Measurements from ENCODE around the gene CPB2.

CPB2 gene, protein sequence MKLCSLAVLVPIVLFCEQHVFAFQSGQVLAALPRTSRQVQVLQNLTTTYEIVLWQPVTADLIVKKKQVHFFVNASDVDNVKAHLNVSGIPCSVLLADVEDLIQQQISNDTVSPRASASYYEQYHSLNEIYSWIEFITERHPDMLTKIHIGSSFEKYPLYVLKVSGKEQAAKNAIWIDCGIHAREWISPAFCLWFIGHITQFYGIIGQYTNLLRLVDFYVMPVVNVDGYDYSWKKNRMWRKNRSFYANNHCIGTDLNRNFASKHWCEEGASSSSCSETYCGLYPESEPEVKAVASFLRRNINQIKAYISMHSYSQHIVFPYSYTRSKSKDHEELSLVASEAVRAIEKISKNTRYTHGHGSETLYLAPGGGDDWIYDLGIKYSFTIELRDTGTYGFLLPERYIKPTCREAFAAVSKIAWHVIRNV

DNA sequence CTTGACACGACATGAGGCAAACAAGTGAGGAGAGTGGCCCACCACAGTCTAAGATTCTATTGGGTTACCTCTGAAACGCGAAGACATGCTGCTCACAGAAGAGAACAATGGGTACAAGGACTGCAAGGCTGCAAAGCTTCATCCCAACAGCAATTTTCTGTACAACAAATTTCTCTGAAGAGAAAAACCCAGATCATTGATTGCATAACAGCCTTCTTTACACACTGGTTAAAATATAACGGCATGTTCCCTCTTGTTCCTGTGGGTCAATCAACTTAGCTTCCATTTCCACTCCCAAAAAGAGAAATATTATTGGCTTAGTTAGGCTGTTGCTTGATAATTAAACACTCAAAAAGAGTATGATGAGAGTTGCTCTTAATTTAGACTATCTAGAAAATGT lies at the start of gene CPB2:
CPB2 (minus strand) TSS at position 166 of the 400 bp plus-strand sequence; CDS start at position 142, 24 bp downstream.
- DNase-seq = no peak

DNA sequence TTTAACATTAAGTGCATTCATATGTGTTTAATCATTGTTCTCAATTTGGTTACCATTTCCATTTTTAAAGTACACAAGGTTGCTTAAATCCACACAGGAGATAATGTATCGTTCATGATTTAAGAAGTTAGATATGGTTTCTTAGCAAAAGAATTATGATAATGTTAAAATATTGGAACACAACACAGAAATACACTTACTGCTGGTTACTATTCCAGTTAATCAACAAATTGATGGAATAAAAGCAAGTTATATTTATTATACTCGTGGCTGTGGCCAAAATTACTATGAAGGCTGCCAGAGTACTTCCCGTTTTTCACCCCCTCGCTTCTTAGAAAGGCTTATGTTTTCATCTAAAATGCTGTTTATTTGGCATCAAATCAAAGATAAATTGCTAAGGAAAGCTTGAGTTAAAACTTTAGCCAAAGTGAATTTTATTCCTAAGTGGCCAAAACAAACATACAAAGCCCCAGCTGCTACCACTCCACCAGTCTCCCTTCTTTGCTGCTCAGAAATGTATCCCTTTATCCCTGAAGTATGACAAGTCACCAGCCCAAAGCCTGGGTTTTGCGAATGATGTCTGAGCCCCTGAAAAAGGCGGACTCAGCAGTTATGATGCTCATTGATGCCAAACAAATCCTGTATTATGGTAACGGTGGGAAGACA lies 49.4 kb upstream of the CPB2 start:
- no peak for DNase-seq

DNA sequence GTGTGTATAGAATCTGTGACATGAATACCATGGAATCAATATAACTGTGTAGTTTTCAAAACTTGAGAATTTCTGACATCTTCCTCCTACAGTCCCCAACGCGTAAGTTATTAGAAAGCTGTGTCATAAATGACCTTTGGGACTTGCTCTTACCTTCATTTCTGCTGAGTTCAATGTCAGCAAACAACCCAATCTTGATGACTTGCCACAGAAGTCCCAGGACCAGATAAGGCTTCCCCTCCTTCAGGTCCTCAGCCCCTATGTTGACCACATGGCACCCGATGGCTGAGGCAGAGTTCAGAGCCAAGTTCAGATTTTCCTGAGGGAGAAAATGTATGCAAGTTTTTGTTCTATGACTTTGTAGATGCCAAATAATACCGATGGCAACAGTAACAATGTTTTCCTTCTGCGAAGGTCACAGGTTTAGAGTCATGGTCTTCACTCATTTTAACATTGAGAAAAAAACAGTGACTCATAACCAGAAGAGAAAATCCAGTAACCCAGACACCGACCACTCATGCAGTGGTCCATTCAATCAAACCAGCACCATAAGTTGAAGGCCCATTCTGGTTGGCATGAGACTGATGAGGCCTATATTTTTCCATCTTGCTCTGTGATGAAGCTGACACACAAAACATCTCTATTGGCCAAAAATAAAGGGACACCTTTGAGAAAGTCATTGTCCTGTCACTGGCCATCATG lies 47.9 kb upstream of the CPB2 start:
- no peak for DNase-seq

DNA sequence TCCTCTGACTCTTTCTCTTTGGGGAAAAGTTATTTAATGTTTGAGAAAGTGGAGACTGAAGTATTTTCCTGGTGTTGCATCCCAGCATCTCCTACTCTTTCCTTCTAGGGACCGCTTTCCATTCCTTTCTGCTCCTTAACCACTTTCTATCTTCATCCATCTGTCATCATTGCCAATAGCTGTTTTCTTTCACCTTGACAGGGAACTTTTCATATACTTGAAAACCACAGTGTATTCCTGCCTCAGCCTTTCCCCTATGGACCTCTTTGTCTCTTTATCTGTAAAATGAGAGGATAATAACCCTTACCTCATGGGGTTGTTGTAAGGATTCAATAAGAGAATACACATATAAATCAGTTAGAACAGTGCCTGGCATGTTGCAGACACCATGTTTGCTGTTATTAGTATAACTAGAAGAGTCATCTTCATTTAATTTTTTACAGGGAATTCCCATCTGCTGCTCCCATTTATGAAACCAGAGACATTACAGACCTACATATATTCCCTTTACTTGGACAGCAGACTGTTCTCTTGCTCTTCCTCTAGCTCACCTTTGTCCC lies 45.4 kb upstream of the CPB2 start:
- DNase-seq = no peak

DNA sequence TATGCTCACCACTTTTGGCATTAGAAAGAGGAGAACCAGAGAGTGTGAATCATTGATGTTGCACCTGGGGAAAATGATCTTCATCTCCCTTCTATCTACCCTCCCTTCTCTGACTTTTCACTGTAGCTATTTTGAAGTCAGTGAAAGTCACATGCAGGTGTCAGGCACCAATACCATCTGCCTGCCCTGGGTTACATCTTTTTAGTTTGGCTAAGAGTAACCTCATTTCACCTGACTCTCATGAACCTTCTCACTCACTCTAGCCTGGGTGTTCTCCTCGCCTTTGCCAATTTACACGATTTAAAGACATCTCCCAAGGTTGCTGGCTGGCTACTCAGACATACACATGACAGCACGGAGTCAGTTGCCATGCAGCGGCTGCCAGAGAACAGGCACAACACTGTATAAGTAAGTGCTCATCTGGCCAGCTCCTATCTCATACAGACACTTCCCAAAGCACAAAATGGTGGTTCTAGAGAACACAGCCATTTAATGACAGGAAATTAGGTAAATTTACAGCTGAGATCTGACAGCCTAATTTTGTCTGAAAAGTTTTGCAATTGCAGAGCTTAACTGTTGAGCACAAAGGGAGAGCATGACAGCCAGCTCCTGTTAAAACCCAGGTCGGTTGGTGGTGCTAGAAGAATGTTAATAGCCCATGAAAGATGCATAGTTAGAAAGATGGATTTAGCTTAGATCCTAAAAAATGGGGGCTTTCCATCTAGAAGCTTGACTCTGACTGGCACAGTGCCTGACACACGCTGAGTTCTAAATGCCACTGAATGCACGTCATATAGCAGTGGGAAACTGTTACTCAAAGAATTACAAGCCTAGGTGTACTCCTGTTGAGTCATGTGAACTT lies 44.7 kb upstream of the CPB2 start:
- no peak for DNase-seq

DNA sequence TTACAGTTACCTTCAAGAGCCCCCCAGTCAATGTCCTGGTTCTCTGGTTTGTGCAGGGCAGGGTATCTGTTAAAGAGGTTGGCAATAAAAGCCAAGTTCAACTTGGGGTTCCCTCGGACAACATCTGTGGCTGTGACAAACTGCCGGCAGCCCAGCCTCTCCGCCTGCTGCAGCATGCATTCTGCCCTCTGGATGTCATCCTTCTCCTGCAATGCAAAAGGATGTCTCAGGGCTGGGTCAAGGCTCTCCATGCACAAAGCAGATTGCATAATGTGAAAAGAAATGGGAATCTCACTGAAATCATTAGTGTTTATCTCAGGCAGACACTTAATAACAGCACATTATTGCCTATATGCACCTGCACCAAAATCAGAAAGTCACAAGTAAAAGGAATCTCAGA lies 42.1 kb upstream of the CPB2 start:
- no peak for DNase-seq

DNA sequence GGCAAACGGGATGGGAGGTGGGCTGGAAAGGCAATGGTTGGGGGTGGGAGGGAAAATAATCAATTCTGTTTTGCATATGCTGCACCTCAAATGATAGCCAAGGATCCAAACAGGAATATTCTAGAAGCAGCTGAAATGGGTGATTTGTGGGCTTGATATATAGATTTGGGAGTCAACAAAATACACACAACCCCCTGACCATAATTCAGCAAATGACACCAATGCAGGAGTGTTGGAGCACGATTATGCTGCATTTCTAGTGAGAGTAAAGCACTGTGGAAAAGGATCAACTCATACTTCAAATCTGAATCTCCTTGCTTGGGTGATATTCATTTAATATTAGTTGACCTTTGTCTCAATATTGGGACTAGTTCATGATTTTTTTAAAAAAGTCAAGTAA lies 41.1 kb upstream of the CPB2 start:
- no peak for DNase-seq

DNA sequence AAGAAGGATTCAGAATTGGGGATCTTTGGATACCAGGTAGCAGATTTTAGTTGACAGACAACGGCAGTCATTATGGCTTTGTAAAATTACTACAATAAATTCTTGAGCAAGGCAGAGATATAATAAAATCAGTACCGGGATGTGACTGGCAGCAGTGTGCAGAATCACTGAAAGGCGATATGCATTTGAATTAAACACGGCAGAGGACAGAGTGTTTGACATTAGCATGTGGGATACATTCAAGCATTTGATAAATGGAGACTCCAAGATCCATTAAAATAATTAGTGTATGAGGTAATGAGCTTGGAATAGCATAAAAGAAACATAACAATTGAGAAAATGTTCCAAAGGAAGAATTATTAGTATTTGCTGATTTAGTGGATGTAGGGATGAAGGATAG lies 40.3 kb upstream of the CPB2 start:
- DNase-seq = no peak

DNA sequence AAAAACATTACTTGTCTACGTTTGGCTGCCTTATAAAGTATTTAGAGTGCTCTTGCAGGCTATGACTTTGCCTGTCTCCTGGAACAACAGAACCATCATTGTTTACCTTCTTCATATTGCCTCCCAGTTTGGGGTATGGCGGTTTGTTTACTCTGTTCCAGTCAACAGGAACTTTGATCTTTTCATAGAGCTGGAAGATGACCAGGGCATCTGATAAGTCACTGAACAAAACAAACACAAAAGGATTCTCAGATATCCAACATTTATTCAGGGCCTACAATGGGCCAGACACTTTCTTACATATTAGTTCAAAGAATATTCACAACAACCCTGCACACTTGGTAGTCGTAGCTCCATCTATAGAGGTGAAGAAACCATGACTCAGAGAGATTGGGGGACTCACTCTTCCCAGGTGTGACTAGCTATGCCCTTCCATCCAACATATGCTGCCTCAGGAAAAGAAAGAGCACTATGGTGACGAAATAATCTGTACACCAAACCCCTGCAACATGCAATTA lies 38.4 kb upstream of the CPB2 start:
- DNase-seq = no peak

DNA sequence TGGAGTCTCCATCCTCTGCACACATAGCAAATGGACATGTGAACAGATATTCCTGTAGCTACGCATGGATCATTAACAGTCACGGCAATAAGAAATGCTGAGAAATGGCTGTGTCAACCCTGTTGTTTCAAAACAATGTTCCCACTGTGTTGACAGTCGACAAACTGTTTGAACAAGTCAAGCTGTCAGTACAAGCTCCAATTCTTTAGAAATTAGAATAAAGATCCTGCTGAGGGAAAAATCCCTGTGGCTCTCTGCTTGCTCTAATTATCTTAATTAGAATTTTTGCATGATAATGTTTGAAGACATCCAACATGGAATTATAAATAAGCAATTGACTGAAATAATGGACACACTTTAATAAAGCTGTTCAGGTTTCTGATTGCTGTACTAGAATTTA lies 37.9 kb upstream of the CPB2 start:
- DNase-seq = no peak

DNA sequence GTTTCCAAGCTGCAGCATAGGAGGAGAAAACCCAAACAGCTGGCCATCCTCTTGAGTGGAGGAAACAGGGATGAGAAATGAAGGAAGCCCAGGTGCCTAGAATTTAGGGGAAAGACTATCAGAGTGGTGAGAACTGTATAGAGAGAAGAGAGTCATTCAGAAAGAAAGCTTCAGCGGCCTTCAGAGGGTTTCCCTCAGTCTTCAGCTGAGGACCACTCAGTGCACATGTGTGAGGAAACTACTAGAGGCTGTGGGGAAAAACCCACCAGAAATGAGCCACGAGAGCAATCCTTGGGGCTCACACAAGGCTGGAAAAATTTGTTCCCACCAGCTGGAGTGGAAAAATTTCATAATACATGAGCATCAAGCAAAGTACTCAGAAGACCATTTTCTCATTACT lies 35.2 kb upstream of the CPB2 start:
- no peak for DNase-seq

DNA sequence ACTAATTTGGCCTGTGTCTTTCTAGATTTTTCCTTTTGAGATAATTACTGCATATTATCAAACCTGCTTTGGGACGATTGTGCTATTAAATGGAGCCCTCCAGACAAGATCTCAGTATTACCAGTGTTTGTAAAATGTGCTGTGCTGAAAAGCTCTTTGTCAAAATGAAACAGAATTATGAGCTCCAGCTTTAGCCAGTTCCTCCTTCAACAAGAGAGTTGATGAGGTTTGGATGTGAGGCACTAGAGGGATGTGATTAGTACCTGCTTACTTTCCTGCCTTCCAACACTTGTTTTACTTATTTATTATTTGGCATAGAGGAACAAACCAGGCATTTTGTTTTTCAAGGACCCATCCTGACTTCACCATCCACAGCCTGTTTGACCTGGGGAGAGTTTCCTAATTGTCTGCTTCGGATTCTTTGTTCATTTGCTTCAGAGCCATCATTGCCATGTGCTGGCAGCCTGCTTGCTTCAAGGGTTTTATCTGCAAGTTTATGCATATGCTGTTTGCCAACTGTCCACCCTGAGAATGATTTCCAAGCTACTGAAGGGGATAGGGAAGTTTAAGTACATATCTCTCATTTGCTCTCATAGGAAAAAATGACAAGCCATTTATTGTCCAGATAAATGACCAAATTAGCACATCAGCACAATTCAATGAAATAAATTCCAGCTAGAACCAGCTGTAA lies 32.9 kb upstream of the CPB2 start:
- DNase-seq = no peak

DNA sequence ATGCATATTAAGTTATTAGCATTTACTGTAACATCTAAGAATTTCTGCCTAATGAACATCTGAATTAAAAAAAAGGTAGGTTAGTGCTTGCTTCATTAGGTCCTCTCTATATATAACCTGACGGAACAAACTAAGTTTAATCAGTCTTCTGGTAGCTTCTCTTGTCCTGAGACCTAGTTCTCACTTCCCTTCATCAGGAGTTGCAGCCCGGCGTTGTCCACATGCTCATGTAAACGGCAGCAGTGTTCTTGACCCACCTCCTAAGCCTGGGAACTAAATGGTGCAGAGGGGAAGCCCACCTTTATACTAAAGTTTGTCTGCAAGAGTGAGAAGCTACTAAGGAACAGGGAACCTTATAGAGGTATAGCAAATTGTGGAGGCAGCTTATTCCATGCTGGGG lies 31.9 kb upstream of the CPB2 start:
- DNase-seq = no peak

DNA sequence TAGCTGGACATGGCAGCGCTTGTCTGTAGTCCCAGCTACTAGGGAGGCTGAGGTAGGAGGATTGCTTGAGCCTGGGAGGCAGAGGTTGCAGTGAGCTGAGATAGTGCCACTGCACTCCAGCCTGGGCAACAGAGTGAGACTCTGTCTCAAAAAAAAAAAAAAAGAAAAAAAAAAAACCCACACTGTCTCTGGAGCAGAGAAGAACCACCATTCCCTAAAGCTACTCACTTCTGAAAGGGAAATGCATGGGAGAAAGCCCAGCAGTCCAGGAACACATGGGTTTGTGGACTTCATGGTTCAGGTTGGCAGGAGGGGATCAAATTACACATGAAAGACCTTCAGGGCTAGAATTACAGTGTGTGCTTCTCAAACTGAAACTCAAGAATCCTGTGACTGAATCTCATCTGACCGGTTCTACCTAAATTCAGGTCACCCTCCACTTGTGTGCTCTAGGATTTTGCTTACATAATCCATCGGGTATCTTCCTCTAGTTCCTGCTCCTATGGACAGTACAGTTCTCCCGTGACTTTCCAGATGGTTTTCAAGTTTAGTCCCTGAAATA lies 30.2 kb upstream of the CPB2 start:
- no peak for DNase-seq

DNA sequence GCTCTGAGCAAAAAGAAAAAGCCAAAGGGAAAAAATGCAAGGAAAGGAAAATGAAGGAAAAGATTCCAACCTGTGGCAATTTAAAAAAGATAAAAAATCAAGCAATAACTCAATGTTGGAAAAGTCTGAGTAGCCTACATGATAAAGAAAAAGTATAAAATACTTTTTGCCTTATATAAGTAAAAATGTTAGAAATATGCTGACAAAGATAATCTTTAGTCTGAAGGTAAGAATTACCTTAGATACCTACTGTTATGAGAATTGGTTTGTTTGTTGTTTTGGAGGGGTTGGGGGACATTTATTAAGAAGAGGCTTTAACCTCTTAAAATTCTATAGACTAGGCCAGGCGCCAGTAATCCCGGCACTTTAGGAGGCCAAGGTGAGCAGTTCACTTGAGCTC lies 29.7 kb upstream of the CPB2 start:
- DNase-seq = no peak

DNA sequence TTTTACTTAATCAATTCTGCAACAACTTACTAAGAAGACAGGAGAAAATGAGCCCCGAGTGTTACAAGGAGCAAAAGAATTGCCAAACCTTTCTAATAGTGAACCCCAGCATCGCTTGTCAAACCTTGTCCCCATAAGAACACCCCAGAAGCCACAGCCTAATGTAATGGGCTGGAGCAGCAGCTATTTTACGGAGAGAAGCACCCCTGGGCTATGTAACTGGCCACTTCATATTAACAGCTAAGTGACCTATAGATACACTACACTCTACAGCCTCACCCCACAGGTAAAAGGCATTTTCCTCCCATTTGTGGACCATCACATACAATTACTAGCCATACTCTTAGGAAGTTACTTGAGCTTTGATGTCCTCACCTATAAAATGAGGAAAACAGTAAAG lies 27.3 kb upstream of the CPB2 start:
- DNase-seq = no peak

DNA sequence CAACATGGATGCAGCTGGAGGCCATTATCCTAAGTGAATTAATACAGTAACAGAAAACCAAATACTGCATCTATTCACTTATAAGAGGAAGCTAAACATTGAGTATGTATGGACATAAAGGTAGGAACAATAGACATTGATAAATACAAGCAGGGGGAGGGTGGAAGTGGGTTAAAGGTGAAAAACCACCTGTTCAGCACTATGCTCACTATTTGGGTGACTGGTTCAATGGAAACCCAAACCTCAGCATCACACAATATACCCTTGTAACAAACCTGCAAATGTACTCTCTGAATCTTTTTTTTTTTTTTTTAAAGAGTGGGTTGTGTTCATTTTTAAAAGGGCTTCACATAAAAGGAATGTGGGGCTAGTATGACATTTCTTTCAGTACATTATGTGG lies 26.9 kb upstream of the CPB2 start:
- no peak for DNase-seq

DNA sequence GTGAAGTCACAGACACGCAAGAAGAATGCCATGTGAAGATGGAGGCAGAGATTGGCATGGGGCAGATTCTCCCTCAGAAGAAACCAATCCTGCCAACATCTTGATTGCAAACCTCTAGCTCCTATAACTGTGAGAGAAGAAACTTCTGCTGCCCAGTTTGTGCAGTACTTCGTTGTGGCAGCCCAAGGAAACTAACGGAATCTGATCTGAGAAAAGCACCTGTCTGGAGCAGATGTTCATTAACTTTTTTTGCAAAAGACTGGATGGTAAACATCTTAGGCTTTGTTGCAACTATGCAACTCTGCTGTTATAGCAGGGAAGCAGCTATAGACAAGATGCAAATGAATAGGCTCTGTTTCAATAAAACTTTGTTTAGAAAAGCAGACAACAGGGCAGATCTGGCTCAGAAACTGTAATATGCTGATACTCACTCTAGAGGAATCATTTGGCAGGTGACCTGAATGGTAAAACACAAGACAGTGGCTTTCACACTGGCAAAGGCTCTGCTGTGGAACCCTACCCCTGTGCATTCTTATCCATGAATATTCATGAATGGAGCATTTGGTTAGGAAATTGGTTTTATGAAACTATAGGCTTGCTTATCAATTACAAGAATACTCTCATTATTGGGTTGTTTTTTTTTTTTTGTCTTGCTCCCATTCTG lies 25.3 kb upstream of the CPB2 start:
- DNase-seq = no peak

DNA sequence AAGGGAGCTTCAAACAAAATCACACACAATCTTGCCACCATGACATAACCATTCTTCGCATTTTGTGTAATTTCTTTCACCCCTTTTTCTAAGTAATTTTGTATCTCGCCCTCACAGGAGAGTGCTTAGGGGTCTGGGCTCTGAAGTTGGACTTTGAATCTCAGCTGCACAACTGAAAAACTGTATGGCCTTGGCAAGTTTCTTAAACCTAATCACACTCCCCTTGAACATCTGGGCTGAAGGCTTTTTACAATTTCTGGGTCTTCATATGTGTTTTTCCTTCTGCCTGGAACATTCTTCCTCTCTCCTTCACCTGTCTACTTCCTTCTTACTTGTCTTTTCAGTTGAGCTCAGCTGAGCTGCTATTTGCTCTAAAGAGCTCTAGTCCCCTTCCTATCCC lies 24.3 kb upstream of the CPB2 start:
- DNase-seq = no peak

DNA sequence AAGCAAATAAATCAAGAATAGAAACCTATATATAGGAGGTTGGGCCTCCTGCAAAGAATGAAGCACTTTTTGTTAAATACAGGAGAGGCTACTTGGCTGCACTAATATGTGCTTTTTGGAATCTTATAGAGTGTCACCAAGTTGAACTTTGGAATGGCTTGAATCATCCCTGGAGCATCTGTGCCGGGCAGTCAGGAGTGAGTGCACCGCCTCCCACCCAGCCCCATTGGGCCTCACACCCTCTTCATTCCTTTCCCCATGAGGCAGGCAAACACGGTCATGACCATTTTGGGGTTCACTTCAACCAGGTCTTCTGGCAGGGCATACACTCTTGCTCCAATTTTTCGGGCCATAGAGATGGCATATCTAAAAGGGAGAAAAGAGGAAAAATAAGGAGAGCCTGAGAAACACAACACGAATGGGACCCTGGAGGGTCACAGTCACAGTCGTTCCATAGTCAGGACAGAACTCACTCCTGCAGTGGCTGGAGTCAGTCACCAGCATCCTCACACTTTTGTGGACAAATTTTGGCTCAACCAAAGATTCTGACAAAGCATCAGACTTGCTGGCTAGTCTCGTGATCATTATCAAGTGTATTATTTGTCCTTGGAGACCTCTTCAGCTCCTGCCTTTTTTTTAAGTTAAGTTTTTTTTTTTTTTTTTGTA lies 22.7 kb upstream of the CPB2 start:
- DNase-seq = no peak
